ENCODE data around the gene ABCC6.

GRCh38 chr16:16189842-16190241, 33.5 kb downstream of the ABCC6 start:
- no peak for TF ChIP-seq RFX5 (IDR thresholded peaks at IDR 0.05; ENCODE audit: low read depth, low read length)
- TF ChIP-seq CTCF (IDR thresholded peaks at IDR 0.05 in 2 of 3, conservative IDR thresholded peaks at IDR 0.05 in 1 of 3; ENCODE audit: control insufficient read depth in 2 of 3, extremely low read depth in 1 of 3, insufficient read depth in 1 of 3, low read depth in 3 of 3, low read length in 3 of 3), result no peak

All from GM12878 (cell line).